HG02943 (cell line): ENCODE measurements around the gene TMPRSS13.
"Not testable (repeated sequence)": the region's sequence is repeated elsewhere in the genome, so short reads cannot be mapped to it uniquely, and the experiment has no call there.

ENCODE experiments used
- ATAC-seq: cut with Tn5 transposase; IDR thresholded peaks from one replicate; pipeline ENCODE4 v1.9.1; 2021; ENCODE audit warnings: mild to moderate bottlenecking, low read depth, moderate library complexity; ENCODE audit not compliant: unreplicated experiment

TMPRSS13 gene

GRCh38 chr11:117931331-117931950 is 2.2 kb upstream of the TMPRSS13 start:
- ATAC-seq: no peak

- ATAC-seq: no peak
Observed at GRCh38 chr11:117930668-117931330, 1.6 kb upstream of the TMPRSS13 start.

DNA sequence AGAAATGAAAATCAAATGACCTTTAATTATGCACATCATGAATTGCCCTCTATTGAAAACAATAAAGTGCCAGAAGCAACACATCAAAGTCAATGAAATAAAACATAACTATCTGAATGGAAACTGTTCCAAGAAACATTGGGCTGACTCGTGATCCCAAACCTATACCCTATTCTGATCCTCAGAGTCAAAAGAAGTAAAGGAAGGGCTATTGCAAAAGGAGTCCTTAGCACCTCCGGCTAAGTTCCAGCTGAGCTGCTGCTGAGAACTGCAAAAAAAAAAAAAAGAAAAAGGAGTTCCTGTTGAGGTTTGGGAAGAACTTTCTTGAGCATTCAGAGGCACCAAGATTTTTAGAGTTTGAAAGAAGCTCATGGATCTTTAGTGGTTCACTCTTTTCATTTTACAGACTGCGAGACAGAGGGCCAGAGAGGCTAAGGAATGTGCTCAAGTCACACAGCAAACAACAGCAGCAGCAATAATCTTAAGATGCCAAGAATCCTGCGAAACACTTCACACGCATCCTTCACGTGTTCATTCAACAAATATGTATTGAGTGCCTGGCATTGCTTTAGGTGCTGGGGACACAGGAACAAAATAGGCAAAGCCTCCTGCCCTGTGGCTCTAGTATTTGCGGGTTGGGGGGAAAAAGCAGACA is 841 bp upstream of the TMPRSS13 start:
- ATAC-seq: no peak

- no peak for ATAC-seq
Observed at GRCh38 chr11:117928446-117929141, 608 bp downstream of the TMPRSS13 start.

DNA sequence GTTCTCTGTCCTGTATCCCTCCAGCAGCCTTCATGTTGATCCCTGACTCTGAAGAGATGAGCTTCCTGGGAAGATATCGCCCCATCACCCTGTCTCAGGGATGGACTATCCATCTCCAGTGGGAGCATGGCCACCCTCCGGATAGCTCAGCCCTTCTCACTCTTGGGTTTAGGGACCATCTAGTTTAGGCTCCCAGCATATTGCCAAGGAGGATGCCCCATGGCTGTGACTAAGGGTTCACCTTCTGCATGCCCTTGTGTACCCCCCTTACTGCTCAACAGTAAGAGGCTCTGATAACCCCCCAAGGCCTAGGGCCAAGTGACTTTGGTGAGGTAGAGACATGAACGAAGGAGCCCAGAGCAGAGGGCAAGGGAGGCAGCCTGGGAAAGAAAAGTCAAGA is 1.3 kb downstream of the TMPRSS13 start:
- no peak for ATAC-seq

DNA sequence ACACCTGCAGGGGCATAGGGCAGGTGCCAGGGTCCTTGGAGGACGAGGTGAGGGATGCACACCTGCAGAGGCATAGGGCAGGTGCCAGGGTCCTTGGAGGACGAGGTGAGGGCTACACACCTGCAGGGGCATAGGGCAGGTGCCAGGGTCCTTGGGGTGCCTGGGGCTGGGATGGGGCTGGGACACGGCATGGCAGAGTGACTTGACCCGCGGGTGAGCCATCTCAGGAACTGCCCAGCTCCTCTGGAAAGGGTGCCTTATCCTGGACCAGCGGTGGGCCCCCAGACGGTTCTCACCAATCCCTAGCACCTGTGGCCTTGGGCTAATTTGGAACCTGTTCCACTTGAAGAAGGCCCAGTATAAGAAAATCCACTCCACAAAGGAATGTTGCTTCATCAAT is 3.0 kb downstream of the TMPRSS13 start:
- ATAC-seq: not testable (repeated sequence)

GRCh38 chr11:117925198-117925925 is 3.8 kb downstream of the TMPRSS13 start:
- no peak for ATAC-seq

DNA sequence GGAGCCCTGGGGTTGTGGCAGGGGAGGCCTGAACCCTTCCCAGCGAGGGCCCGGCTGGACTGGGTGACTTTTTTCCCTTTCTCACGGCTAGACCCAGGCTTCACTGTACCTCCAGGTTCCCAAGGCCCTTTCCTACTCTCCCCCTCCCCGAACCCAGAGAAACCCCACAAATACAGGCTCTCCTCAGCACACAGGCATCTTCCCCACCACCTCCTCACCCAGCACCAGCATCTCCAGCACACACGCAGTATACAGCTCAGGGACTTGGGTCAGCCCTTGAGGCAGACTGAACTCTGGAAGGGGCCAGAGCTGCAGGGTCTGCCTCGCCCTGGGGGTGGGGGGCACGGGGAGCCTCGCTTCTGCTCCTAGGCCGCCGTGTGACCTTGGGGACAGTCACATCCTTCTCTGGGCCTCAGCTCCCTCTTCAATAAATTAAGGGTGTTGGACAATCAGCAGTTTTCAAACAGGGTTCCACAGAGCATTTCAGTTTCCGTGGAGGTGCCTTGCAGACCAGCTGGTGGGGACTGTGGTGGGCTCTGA is 4.5 kb downstream of the TMPRSS13 start:
- ATAC-seq: no peak

DNA sequence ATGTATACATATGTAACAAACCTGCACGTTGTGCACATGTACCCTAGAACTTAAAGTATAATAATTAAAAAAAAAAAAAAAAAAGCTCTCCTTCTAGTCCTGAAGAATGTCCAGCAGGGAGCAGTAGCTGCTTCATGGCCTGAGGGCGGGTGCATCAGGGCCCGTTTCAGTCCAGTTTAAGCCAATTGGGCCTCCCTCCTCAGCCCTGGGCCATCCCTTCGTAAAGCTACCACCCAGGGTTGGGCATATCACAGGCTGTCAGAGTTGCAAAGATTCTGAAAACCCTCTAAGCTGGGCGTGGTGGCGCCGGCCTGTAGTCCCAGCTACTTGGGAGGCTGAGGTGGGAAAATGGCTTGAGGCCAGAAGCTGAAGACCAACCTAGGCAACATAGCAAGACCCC is 5.4 kb downstream of the TMPRSS13 start:
- no peak for ATAC-seq

GRCh38 chr11:117923275-117923674 is 5.9 kb downstream of the TMPRSS13 start:
- ATAC-seq: no peak

DNA sequence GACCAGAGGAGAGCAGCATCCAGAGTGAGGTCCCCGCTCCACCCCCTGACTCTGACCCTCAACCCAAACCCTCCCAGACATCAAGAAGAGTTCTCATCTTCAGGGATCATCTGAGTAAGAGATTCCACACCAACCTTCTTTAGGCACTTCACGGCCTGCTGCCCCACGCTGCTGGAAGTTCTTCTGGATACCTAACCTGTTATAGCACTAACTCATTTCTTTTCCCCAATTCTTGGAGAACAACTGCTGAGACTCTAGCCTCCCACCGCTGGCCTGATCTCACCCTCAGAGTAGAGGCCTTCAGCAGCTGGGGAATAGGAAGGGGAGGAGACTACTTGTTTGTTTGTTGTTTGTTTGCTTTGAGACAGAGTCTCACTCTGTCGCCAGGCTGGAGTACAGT is 7.3 kb downstream of the TMPRSS13 start:
- ATAC-seq: no peak

DNA sequence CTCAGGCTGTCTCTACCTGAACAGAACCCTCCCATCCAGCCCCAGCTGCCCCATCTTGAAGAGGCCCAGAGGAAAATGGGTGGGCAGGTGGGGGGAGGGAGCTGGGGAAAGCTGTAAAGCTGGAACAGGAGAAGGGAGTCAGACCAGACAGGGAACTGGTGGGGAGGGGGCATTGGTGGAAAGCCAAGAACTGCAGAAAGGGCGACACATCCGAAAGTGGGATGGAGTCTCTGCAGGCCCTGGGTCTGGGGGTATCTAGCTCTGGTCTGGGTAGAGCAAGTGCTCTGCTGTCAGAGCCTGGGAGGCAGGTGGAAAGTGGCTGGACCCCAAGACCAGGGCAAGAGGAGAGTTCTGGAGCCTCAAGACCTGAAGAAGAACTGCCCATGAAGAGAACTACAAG is 7.7 kb downstream of the TMPRSS13 start:
- no peak for ATAC-seq

DNA sequence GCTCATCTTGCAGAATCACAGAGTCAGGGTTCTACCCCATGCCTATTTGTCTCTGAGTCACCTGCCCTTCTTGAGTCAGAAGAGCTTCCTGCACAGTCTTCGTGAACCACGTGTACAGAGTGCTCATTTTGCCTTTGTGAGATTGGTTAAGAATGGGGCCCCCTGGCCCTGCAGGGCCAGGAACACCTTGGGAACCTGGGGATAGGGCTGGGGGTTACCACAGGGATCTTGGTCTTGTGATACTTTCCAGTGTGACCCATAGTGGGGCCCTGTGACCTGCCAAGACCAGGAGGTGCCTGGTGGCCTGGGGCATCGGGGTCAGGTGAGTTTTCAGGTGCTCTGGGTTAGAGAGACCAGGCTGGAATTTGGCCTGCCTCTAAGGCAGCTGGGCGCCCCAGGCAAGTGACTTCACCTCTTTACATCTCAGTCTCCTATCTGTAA is 9.4 kb downstream of the TMPRSS13 start:
- ATAC-seq: no peak

- ATAC-seq: no peak
Observed at GRCh38 chr11:117919341-117919740, 9.9 kb downstream of the TMPRSS13 start.

DNA sequence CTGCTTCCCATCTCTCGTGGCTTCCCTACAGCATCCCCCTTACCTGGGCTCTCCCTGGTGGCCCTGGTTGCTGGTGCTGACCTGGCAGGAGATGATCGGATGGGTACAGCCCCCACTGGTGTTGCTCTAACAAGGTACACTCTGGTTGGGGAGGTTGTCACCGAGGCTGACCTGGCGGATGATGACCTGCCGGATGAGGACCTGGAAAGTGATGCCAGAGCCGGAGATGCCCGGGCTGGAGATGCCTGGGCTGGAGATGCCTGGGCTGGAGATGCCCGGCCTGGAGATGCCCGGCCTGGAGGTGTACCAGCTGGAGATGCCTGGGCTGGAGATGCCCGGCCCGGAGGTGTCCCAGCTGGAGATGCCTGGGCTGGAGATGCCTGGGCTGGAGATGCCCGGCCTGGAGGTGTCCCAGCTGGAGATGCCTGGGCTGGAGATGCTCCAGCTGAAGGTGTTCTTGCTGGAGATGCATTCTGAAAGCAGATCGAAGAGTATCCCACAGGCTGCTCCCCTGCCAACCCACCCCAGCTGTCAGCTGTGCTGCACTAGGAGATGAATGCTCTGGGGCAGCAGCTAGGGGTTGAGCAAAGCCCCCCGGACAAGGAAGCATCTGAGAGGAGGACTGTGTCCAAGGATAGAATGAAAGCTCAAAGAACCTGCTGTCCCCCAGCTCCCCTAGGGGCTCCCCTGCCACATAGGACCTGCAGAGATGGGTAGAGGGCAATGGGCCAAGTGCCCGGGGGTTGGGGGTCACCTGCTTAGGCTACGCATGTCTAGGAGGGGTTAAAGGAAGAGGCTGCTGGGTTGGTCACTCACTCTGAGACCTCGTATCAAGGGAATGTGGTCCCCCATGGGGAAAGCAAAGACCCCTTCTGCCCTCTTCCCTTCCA is 10.6 kb downstream of the TMPRSS13 start:
- ATAC-seq: no peak

- ATAC-seq: no peak
Observed at GRCh38 chr11:117917591-117918151, 11.5 kb downstream of the TMPRSS13 start.

DNA sequence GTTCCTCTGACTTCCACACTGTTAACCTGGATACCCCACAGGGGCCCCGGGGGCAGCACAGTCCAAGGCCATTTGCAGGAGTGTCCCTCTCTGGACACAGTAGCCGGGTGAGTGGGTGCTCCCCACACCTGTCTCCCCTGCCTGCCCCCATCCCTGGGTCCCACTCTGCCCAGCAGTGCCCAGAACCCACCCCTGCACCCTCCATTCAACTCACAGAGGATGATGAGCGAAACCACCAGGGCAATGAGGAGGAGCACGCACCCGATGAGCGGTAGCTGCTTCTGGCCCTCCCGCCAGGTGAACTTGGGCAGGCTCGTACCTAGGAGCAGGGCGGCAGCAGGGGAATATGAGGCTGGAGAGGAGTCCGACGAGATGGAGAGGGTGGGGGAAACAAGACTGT is 12.2 kb downstream of the TMPRSS13 start:
- ATAC-seq: no peak

- no peak for ATAC-seq
Observed at GRCh38 chr11:117915672-117916235, 13.4 kb downstream of the TMPRSS13 start.
